K562 (cell line): Measurements from ENCODE around the gene SLC4A5. TPM values are rescaled to one million over a fixed set of nuclear protein-coding genes. Genes with fewer than 3 reads are reported as not detected.
A peak's percentile ranks its signal among the peaks of the same experiment; 100 is the strongest.

Experiments used
- HDAC6 ChIP-seq: IDR thresholded peaks from 2 replicates; pipeline ENCODE4 v1.6.1; 2012; ENCODE audit warnings: low read depth, mild to moderate bottlenecking, control low read depth, inconsistent platforms, low read length, moderate library complexity
- KLF6 ChIP-seq: fragments of 250-450 bp; sonication (Bioruptor Pico); IDR thresholded peaks from 2 replicates; pipeline ENCODE4 v1.4.0; 2020; ENCODE audit warnings: mild to moderate bottlenecking, moderate library complexity, borderline replicate concordance
- NCOA1 ChIP-seq: fragments of 450-650 bp; IDR thresholded peaks from 2 replicates; pipeline ENCODE4 v1.6.1; 2016; ENCODE audit warnings: low read depth
- PYGO2 ChIP-seq: fragments of 450-650 bp; IDR thresholded peaks from 2 replicates; pipeline ENCODE4 v1.6.1; 2016; ENCODE audit warnings: mild to moderate bottlenecking, missing genetic modification characterization, moderate library complexity, missing compliant biosample characterization
- SMAD4 ChIP-seq: fragments of 250-450 bp; sonication (Bioruptor Pico); conservative IDR thresholded peaks from 2 replicates; pipeline ENCODE4 v1.8.0; 2021; ENCODE audit warnings: inconsistent platforms, mild to moderate bottlenecking, moderate library complexity
- SMARCA4 ChIP-seq: fragments of 450-650 bp; IDR thresholded peaks from 2 replicates; pipeline ENCODE4 v1.6.1; 2016
- TBP ChIP-seq: optimal IDR thresholded peaks from 2 replicates; pipeline ENCODE3; 2011; ENCODE audit warnings: low read depth, low read length, improper control_type of control experiment
- polyA plus RNA-seq, 8 experiments: library from polyadenylated mRNA; depleted of rRNA in 4 of 8; stranded (reverse) in 5 of 8; unstranded in 3 of 8; fragments of >200 nt; fragmentation: Nextera tagmentation in 2 of 8; fragmentation: Illumina TruSeq in 1 of 8; extraction: Ambion mirVana in 2 of 8; extraction: Trizol in 1 of 8; gene quantifications; 2 replicates each; pipeline versions ENCODE4 v1.2.1 to v1.2.3, GENCODE V29; 2011 to 2014; ENCODE audit warnings: inconsistent platforms in 1 of 8, missing spikeins in 1 of 8
- total RNA-seq, 7 experiments: library from RNA; depleted of rRNA in 6 of 7; stranded (reverse); fragments of >200 nt in 6 of 7; fragmentation: Illumina TruSeq in 2 of 7; extraction: Trizol in 2 of 7; gene quantifications; 2 replicates each; pipeline versions ENCODE4 v1.2.1 to v1.2.3, GENCODE V29; 2011 to 2021; ENCODE audit warnings: low replicate concordance in 1 of 7
- TF ChIP-seq, protein P1 (sequence below): sonication (generic); formaldehyde crosslinking; IDR thresholded peaks from 2 replicates; pipeline ENCODE4 v1.8.1; 2022; ENCODE audit warnings: missing genetic modification reagents
- TF ChIP-seq, protein P2 (sequence below): fragments of 450-650 bp; IDR thresholded peaks from 2 replicates; pipeline ENCODE4 v1.6.1; 2016; ENCODE audit warnings: mild to moderate bottlenecking, moderate library complexity
- TF ChIP-seq, protein P3 (sequence below): sonication (generic); formaldehyde crosslinking; IDR thresholded peaks from 2 replicates; pipeline ENCODE4 v1.8.0; 2022; ENCODE audit warnings: mild to moderate bottlenecking, missing genetic modification reagents
- TF ChIP-seq, protein P4 (sequence below), 2 experiments: IDR thresholded peaks; 2 replicates each; pipeline ENCODE4 v1.6.1; 2012; ENCODE audit warnings: improper control_type of control experiment in 2 of 2, low read depth in 2 of 2, low read length in 2 of 2, borderline replicate concordance in 1 of 2

SLC4A5 gene
- total and polyA plus RNA-seq, 9 of the 15 experiments (the other 6 are each of a cell fraction or from before 2014, with no cell fraction given): 0.03 to 0.77 (median 0.14) TPM; not detected in 1

DNA sequence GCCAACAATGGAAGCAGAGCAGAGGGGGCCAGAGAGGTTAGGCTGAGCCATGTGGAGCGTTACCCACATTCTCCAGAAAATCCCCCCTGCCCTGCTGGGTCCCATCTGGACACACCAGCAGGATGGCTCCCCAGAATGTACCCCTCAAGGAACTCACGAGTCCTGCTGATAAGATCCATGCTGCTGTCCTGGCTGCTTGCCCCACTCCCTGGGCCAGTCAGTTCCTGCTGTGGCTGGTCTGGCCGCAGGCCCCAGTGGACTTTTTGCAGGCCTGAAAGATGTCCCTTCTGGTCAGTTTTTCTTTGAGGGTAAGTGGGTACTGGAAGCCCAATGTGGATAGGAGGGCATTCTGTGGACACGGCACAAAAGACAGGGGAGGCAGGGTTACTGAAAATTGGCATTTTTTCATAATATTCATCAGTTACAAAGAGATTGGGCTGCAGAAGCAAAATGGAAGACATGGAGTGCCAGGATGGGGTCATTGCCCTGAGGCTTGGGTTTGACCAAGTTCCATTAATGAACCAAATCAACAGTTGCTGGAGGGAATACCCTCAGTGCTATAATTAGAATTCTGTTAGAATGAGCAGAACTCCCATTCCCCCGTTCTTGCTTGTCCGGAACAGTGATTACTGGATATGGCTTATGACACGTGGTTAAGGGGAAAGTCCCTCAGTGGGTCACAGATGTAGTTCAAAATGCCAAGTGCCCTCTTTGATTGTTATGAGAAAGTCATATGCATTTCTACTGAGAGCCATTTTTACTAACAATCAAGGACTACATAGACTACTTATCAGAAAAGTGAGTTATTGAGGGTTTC is 38.7 kb downstream of the SLC4A5 start (continued):
- TF ChIP-seq HDAC6: no peak
- TF ChIP-seq KLF6 (CRISPR knock-in tag): no peak
- no peak for TF ChIP-seq SMARCA4
- TF ChIP-seq, protein P1, sequence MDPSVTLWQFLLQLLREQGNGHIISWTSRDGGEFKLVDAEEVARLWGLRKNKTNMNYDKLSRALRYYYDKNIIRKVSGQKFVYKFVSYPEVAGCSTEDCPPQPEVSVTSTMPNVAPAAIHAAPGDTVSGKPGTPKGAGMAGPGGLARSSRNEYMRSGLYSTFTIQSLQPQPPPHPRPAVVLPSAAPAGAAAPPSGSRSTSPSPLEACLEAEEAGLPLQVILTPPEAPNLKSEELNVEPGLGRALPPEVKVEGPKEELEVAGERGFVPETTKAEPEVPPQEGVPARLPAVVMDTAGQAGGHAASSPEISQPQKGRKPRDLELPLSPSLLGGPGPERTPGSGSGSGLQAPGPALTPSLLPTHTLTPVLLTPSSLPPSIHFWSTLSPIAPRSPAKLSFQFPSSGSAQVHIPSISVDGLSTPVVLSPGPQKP (CRISPR knock-in tag): no peak
- TF ChIP-seq PYGO2 (tag): peak; percentile 56; the same call in 1 of the 2 replicates
- TF ChIP-seq, protein P2, sequence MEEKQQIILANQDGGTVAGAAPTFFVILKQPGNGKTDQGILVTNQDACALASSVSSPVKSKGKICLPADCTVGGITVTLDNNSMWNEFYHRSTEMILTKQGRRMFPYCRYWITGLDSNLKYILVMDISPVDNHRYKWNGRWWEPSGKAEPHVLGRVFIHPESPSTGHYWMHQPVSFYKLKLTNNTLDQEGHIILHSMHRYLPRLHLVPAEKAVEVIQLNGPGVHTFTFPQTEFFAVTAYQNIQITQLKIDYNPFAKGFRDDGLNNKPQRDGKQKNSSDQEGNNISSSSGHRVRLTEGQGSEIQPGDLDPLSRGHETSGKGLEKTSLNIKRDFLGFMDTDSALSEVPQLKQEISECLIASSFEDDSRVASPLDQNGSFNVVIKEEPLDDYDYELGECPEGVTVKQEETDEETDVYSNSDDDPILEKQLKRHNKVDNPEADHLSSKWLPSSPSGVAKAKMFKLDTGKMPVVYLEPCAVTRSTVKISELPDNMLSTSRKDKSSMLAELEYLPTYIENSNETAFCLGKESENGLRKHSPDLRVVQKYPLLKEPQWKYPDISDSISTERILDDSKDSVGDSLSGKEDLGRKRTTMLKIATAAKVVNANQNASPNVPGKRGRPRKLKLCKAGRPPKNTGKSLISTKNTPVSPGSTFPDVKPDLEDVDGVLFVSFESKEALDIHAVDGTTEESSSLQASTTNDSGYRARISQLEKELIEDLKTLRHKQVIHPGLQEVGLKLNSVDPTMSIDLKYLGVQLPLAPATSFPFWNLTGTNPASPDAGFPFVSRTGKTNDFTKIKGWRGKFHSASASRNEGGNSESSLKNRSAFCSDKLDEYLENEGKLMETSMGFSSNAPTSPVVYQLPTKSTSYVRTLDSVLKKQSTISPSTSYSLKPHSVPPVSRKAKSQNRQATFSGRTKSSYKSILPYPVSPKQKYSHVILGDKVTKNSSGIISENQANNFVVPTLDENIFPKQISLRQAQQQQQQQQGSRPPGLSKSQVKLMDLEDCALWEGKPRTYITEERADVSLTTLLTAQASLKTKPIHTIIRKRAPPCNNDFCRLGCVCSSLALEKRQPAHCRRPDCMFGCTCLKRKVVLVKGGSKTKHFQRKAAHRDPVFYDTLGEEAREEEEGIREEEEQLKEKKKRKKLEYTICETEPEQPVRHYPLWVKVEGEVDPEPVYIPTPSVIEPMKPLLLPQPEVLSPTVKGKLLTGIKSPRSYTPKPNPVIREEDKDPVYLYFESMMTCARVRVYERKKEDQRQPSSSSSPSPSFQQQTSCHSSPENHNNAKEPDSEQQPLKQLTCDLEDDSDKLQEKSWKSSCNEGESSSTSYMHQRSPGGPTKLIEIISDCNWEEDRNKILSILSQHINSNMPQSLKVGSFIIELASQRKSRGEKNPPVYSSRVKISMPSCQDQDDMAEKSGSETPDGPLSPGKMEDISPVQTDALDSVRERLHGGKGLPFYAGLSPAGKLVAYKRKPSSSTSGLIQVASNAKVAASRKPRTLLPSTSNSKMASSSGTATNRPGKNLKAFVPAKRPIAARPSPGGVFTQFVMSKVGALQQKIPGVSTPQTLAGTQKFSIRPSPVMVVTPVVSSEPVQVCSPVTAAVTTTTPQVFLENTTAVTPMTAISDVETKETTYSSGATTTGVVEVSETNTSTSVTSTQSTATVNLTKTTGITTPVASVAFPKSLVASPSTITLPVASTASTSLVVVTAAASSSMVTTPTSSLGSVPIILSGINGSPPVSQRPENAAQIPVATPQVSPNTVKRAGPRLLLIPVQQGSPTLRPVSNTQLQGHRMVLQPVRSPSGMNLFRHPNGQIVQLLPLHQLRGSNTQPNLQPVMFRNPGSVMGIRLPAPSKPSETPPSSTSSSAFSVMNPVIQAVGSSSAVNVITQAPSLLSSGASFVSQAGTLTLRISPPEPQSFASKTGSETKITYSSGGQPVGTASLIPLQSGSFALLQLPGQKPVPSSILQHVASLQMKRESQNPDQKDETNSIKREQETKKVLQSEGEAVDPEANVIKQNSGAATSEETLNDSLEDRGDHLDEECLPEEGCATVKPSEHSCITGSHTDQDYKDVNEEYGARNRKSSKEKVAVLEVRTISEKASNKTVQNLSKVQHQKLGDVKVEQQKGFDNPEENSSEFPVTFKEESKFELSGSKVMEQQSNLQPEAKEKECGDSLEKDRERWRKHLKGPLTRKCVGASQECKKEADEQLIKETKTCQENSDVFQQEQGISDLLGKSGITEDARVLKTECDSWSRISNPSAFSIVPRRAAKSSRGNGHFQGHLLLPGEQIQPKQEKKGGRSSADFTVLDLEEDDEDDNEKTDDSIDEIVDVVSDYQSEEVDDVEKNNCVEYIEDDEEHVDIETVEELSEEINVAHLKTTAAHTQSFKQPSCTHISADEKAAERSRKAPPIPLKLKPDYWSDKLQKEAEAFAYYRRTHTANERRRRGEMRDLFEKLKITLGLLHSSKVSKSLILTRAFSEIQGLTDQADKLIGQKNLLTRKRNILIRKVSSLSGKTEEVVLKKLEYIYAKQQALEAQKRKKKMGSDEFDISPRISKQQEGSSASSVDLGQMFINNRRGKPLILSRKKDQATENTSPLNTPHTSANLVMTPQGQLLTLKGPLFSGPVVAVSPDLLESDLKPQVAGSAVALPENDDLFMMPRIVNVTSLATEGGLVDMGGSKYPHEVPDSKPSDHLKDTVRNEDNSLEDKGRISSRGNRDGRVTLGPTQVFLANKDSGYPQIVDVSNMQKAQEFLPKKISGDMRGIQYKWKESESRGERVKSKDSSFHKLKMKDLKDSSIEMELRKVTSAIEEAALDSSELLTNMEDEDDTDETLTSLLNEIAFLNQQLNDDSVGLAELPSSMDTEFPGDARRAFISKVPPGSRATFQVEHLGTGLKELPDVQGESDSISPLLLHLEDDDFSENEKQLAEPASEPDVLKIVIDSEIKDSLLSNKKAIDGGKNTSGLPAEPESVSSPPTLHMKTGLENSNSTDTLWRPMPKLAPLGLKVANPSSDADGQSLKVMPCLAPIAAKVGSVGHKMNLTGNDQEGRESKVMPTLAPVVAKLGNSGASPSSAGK: peak; percentile 60
- TF ChIP-seq, protein P3, sequence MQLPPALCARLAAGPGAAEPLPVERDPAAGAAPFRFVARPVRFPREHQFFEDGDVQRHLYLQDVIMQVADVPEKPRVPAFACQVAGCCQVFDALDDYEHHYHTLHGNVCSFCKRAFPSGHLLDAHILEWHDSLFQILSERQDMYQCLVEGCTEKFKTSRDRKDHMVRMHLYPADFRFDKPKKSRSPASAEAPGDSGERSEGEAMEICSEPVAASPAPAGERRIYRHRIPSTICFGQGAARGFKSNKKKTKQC: no peak
- 0 out of 2 replicates have a peak, but pooled peaks have one; percentile 42 for TF ChIP-seq SMAD4
- TF ChIP-seq, protein P4, sequence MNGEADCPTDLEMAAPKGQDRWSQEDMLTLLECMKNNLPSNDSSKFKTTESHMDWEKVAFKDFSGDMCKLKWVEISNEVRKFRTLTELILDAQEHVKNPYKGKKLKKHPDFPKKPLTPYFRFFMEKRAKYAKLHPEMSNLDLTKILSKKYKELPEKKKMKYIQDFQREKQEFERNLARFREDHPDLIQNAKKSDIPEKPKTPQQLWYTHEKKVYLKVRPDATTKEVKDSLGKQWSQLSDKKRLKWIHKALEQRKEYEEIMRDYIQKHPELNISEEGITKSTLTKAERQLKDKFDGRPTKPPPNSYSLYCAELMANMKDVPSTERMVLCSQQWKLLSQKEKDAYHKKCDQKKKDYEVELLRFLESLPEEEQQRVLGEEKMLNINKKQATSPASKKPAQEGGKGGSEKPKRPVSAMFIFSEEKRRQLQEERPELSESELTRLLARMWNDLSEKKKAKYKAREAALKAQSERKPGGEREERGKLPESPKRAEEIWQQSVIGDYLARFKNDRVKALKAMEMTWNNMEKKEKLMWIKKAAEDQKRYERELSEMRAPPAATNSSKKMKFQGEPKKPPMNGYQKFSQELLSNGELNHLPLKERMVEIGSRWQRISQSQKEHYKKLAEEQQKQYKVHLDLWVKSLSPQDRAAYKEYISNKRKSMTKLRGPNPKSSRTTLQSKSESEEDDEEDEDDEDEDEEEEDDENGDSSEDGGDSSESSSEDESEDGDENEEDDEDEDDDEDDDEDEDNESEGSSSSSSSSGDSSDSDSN (IDR thresholded peaks at IDR 0.05; ENCODE audit: borderline replicate concordance in 1 of 2, low read depth in 2 of 2, low read length in 2 of 2): no peak
- TF ChIP-seq TBP: no peak
- TF ChIP-seq NCOA1: no peak
